PFSK-1 (cell line): Measurements from ENCODE around the gene CACHD1.

Experiments
- FOXP2 ChIP-seq: optimal IDR thresholded peaks from 2 replicates; pipeline ENCODE3; 2011; ENCODE audit warnings: borderline replicate concordance, control low read depth, inconsistent platforms; ENCODE audit not compliant: insufficient read depth; ENCODE audit errors: extremely low read length, extremely low read depth
- POLR2AphosphoS5 ChIP-seq: IDR thresholded peaks from 2 replicates; pipeline ENCODE4 v1.6.1; 2012; ENCODE audit warnings: low read depth, mild to moderate bottlenecking, control low read depth, low read length, moderate library complexity
- SIN3A ChIP-seq: IDR thresholded peaks from 2 replicates; pipeline ENCODE4 v1.6.1; 2012; ENCODE audit warnings: mild to moderate bottlenecking, low read length, moderate library complexity, borderline replicate concordance; ENCODE audit not compliant: insufficient read depth
- TAF1 ChIP-seq: IDR thresholded peaks from 2 replicates; pipeline ENCODE4 v1.6.1; 2012; ENCODE audit warnings: low read length, control low read depth, borderline replicate concordance; ENCODE audit not compliant: insufficient read depth
- TF ChIP-seq, protein P1 (sequence below), 2 experiments: IDR thresholded peaks; 2 replicates each; pipeline versions ENCODE4 v1.6.1 to v1.8.0; 2011 to 2012; ENCODE audit warnings: low read depth in 2 of 2, low read length in 2 of 2, control low read depth in 1 of 2, inconsistent platforms in 1 of 2, mild to moderate bottlenecking in 1 of 2, moderate library complexity in 1 of 2; ENCODE audit not compliant: insufficient read depth in 1 of 2

DNA sequence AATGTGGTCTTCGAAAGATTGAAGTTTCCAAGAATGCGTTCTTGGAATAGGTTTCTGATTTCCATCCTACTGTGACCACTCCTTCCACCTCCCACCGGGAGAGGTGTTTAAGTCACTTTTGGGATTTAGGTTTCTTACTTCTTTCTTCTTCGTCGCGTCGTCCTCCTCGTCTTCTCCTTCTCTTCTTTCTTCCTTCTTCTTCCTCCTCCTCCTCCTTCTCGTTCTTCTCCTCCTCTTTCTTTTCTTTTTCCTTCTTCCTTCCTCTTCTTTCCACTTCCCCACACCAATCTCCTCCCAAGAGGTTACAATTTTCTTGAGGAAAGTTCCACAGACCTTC, 2.1 kb downstream of the CACHD1 start:
- no peak for TF ChIP-seq POLR2AphosphoS5
- no peak for TF ChIP-seq TAF1
- TF ChIP-seq, protein P1, sequence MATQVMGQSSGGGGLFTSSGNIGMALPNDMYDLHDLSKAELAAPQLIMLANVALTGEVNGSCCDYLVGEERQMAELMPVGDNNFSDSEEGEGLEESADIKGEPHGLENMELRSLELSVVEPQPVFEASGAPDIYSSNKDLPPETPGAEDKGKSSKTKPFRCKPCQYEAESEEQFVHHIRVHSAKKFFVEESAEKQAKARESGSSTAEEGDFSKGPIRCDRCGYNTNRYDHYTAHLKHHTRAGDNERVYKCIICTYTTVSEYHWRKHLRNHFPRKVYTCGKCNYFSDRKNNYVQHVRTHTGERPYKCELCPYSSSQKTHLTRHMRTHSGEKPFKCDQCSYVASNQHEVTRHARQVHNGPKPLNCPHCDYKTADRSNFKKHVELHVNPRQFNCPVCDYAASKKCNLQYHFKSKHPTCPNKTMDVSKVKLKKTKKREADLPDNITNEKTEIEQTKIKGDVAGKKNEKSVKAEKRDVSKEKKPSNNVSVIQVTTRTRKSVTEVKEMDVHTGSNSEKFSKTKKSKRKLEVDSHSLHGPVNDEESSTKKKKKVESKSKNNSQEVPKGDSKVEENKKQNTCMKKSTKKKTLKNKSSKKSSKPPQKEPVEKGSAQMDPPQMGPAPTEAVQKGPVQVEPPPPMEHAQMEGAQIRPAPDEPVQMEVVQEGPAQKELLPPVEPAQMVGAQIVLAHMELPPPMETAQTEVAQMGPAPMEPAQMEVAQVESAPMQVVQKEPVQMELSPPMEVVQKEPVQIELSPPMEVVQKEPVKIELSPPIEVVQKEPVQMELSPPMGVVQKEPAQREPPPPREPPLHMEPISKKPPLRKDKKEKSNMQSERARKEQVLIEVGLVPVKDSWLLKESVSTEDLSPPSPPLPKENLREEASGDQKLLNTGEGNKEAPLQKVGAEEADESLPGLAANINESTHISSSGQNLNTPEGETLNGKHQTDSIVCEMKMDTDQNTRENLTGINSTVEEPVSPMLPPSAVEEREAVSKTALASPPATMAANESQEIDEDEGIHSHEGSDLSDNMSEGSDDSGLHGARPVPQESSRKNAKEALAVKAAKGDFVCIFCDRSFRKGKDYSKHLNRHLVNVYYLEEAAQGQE (IDR thresholded peaks at IDR 0.05; ENCODE audit: insufficient read depth in 1 of 2, low read depth in 2 of 2, low read length in 2 of 2): no peak
- no peak for TF ChIP-seq SIN3A
- TF ChIP-seq FOXP2: no peak
